ENCODE results near the gene SHISA9.

SHISA9 gene

GRCh38 chr16:13157082-13157481 lies 255.7 kb downstream of the SHISA9 start:
- Histone ChIP-seq H3K4me3 (ENCODE audit: low read depth, low read length) (no peak overlapping the region), H3K27ac (ENCODE audit: low read depth, low read length) (no peak overlapping the region), H3K4me1 (ENCODE audit: control insufficient read depth, insufficient read depth, low read length, unreplicated experiment) (no peaks in the 10 kb centered on the region), H3K36me3 (ENCODE audit: insufficient read depth, low read length) (no peaks in the 10 kb centered on the region), H2AFZ (ENCODE audit: low read length, unreplicated experiment) (no peak overlapping the region), H3K27me3 (ENCODE audit: insufficient read depth, low read length) (no peaks in the 10 kb centered on the region), H3K79me2 (ENCODE audit: control insufficient read depth, insufficient read depth, low read length, unreplicated experiment) (no peaks in the 10 kb centered on the region)

- Histone ChIP-seq H3K27me3 (ENCODE audit: insufficient read depth, low read length) (no peaks in the 10 kb centered on the region), H2AFZ (ENCODE audit: low read length, unreplicated experiment) (no peak overlapping the region), H3K27ac (ENCODE audit: low read depth, low read length) (no peak overlapping the region), H3K4me3 (ENCODE audit: low read depth, low read length) (no peak overlapping the region), H3K36me3 (ENCODE audit: insufficient read depth, low read length) (no peaks in the 10 kb centered on the region), H3K4me1 (ENCODE audit: control insufficient read depth, insufficient read depth, low read length, unreplicated experiment) (no peaks in the 10 kb centered on the region), H3K79me2 (ENCODE audit: control insufficient read depth, insufficient read depth, low read length, unreplicated experiment) (no peaks in the 10 kb centered on the region)
Observed at GRCh38 chr16:13158427-13158826, 257.0 kb downstream of the SHISA9 start.

GRCh38 chr16:13165024-13165423 lies 263.6 kb downstream of the SHISA9 start:
- H3K36me3 ChIP-seq (ENCODE audit: insufficient read depth, low read length), result no peaks in the 10 kb centered on the region
- no peak overlapping the region for H3K27ac ChIP-seq (ENCODE audit: low read depth, low read length)
- H3K4me1 ChIP-seq (ENCODE audit: control insufficient read depth, insufficient read depth, low read length, unreplicated experiment), result no peaks in the 10 kb centered on the region
- no peaks in the 10 kb centered on the region for H3K27me3 ChIP-seq (ENCODE audit: insufficient read depth, low read length)
- H3K4me3 ChIP-seq (ENCODE audit: low read depth, low read length), result no peak overlapping the region
- H3K79me2 ChIP-seq (ENCODE audit: control insufficient read depth, insufficient read depth, low read length, unreplicated experiment), result no peaks in the 10 kb centered on the region
- H2AFZ ChIP-seq (ENCODE audit: low read length, unreplicated experiment), result no peak overlapping the region

GRCh38 chr16:13168091-13168572 lies 266.7 kb downstream of the SHISA9 start:
- H3K36me3 ChIP-seq (ENCODE audit: insufficient read depth, low read length), result no peaks in the 10 kb centered on the region
- H3K4me1 ChIP-seq (ENCODE audit: control insufficient read depth, insufficient read depth, low read length, unreplicated experiment), result no peaks in the 10 kb centered on the region
- no peaks in the 10 kb centered on the region for H3K79me2 ChIP-seq (ENCODE audit: control insufficient read depth, insufficient read depth, low read length, unreplicated experiment)
- H3K27ac ChIP-seq (ENCODE audit: low read depth, low read length), result no peak overlapping the region
- H2AFZ ChIP-seq (ENCODE audit: low read length, unreplicated experiment), result no peak overlapping the region
- no peaks in the 10 kb centered on the region for H3K27me3 ChIP-seq (ENCODE audit: insufficient read depth, low read length)
- H3K4me3 ChIP-seq (ENCODE audit: low read depth, low read length), result no peak overlapping the region

GRCh38 chr16:13171313-13171712 lies 269.9 kb downstream of the SHISA9 start:
- Histone ChIP-seq H3K36me3 (ENCODE audit: insufficient read depth, low read length) (no peaks in the 10 kb centered on the region), H3K4me3 (ENCODE audit: low read depth, low read length) (no peak overlapping the region), H2AFZ (ENCODE audit: low read length, unreplicated experiment) (no peak overlapping the region), H3K27me3 (ENCODE audit: insufficient read depth, low read length) (no peaks in the 10 kb centered on the region), H3K4me1 (ENCODE audit: control insufficient read depth, insufficient read depth, low read length, unreplicated experiment) (no peaks in the 10 kb centered on the region), H3K79me2 (ENCODE audit: control insufficient read depth, insufficient read depth, low read length, unreplicated experiment) (no peaks in the 10 kb centered on the region), H3K27ac (ENCODE audit: low read depth, low read length) (no peak overlapping the region)

- no peaks in the 10 kb centered on the region for H3K4me1 ChIP-seq (ENCODE audit: control insufficient read depth, insufficient read depth, low read length, unreplicated experiment)
- no peaks in the 10 kb centered on the region for H3K79me2 ChIP-seq (ENCODE audit: control insufficient read depth, insufficient read depth, low read length, unreplicated experiment)
- no peak overlapping the region for H2AFZ ChIP-seq (ENCODE audit: low read length, unreplicated experiment)
- no peak overlapping the region for H3K4me3 ChIP-seq (ENCODE audit: low read depth, low read length)
- H3K36me3 ChIP-seq (ENCODE audit: insufficient read depth, low read length), result no peaks in the 10 kb centered on the region
- H3K27me3 ChIP-seq (ENCODE audit: insufficient read depth, low read length), result no peaks in the 10 kb centered on the region
- H3K27ac ChIP-seq (ENCODE audit: low read depth, low read length), result no peak overlapping the region
Observed at GRCh38 chr16:13176711-13177110, 275.3 kb downstream of the SHISA9 start.

- H2AFZ ChIP-seq (ENCODE audit: low read length, unreplicated experiment), result no peak overlapping the region
- H3K27ac ChIP-seq (ENCODE audit: low read depth, low read length), result no peak overlapping the region
- no peak overlapping the region for H3K4me3 ChIP-seq (ENCODE audit: low read depth, low read length)
- no peaks in the 10 kb centered on the region for H3K4me1 ChIP-seq (ENCODE audit: control insufficient read depth, insufficient read depth, low read length, unreplicated experiment)
- H3K36me3 ChIP-seq (ENCODE audit: insufficient read depth, low read length), result no peaks in the 10 kb centered on the region
- H3K79me2 ChIP-seq (ENCODE audit: control insufficient read depth, insufficient read depth, low read length, unreplicated experiment), result no peaks in the 10 kb centered on the region
- no peaks in the 10 kb centered on the region for H3K27me3 ChIP-seq (ENCODE audit: insufficient read depth, low read length)
Observed at GRCh38 chr16:13178318-13178717, 276.9 kb downstream of the SHISA9 start.

GRCh38 chr16:13181432-13181831 lies 280.0 kb downstream of the SHISA9 start:
- Histone ChIP-seq H3K4me3 (ENCODE audit: low read depth, low read length) (no peak overlapping the region), H3K79me2 (ENCODE audit: control insufficient read depth, insufficient read depth, low read length, unreplicated experiment) (no peaks in the 10 kb centered on the region), H3K36me3 (ENCODE audit: insufficient read depth, low read length) (no peaks in the 10 kb centered on the region), H3K27me3 (ENCODE audit: insufficient read depth, low read length) (no peaks in the 10 kb centered on the region), H3K27ac (ENCODE audit: low read depth, low read length) (no peak overlapping the region), H3K4me1 (ENCODE audit: control insufficient read depth, insufficient read depth, low read length, unreplicated experiment) (no peaks in the 10 kb centered on the region), H2AFZ (ENCODE audit: low read length, unreplicated experiment) (no peak overlapping the region)

GRCh38 chr16:13186813-13187212 lies 285.4 kb downstream of the SHISA9 start:
- Histone ChIP-seq H3K27me3 (ENCODE audit: insufficient read depth, low read length) (no peaks in the 10 kb centered on the region), H3K4me1 (ENCODE audit: control insufficient read depth, insufficient read depth, low read length, unreplicated experiment) (no peaks in the 10 kb centered on the region), H3K36me3 (ENCODE audit: insufficient read depth, low read length) (no peaks in the 10 kb centered on the region), H3K4me3 (ENCODE audit: low read depth, low read length) (no peak overlapping the region), H2AFZ (ENCODE audit: low read length, unreplicated experiment) (no peak overlapping the region), H3K79me2 (ENCODE audit: control insufficient read depth, insufficient read depth, low read length, unreplicated experiment) (no peaks in the 10 kb centered on the region), H3K27ac (ENCODE audit: low read depth, low read length) (no peak overlapping the region)

- H2AFZ ChIP-seq (ENCODE audit: low read length, unreplicated experiment), result no peak overlapping the region
- H3K4me1 ChIP-seq (ENCODE audit: control insufficient read depth, insufficient read depth, low read length, unreplicated experiment), result no peaks in the 10 kb centered on the region
- H3K36me3 ChIP-seq (ENCODE audit: insufficient read depth, low read length), result no peaks in the 10 kb centered on the region
- H3K79me2 ChIP-seq (ENCODE audit: control insufficient read depth, insufficient read depth, low read length, unreplicated experiment), result no peaks in the 10 kb centered on the region
- H3K4me3 ChIP-seq (ENCODE audit: low read depth, low read length), result no peak overlapping the region
- H3K27ac ChIP-seq (ENCODE audit: low read depth, low read length), result no peak overlapping the region
- H3K27me3 ChIP-seq (ENCODE audit: insufficient read depth, low read length), result no peaks in the 10 kb centered on the region
Observed at GRCh38 chr16:13189250-13189649, 287.9 kb downstream of the SHISA9 start.

GRCh38 chr16:13193721-13194120 lies 292.3 kb downstream of the SHISA9 start:
- no peak overlapping the region for H3K4me3 ChIP-seq (ENCODE audit: low read depth, low read length)
- no peaks in the 10 kb centered on the region for H3K36me3 ChIP-seq (ENCODE audit: insufficient read depth, low read length)
- no peaks in the 10 kb centered on the region for H3K27me3 ChIP-seq (ENCODE audit: insufficient read depth, low read length)
- no peak overlapping the region for H3K27ac ChIP-seq (ENCODE audit: low read depth, low read length)
- H3K79me2 ChIP-seq (ENCODE audit: control insufficient read depth, insufficient read depth, low read length, unreplicated experiment), result no peaks in the 10 kb centered on the region
- H2AFZ ChIP-seq (ENCODE audit: low read length, unreplicated experiment), result no peak overlapping the region
- H3K4me1 ChIP-seq (ENCODE audit: control insufficient read depth, insufficient read depth, low read length, unreplicated experiment), result no peaks in the 10 kb centered on the region

All from ACC112 (cell line).